Activated naive CD4-positive, alpha-beta T cell treated with anti-CD3 and anti-CD28 coated beads, Interleukin-2, amount 50 U/mL, for 72 hours (primary cell): ENCODE data around the gene B4GALNT3. TPM values are rescaled to one million over a fixed set of nuclear protein-coding genes. Genes with fewer than 3 reads are reported as not detected.
"Not testable (repeated sequence)": the region's sequence is repeated elsewhere in the genome, so short reads cannot be mapped to it uniquely, and the experiment has no call there.

Source experiments
- ATAC-seq, 2 donors: fragments of 150-1000 bp; cut with Tn5 transposase; 2 replicates each; pipeline ENCODE4 v1.10.0; 2021; ENCODE audit warnings: mild to moderate bottlenecking in 2 of 2, moderate library complexity in 2 of 2
- DNase-seq, 2 donors: peaks; one replicate each; pipeline ENCODE4 v3.0.0; 2021 to 2022; ENCODE audit warnings: low spot score in 2 of 2
- H3K27ac Mint-ChIP-seq, 2 donors: one replicate each; pipeline ENCODE4 v1.8.0; 2022; ENCODE audit warnings: mild to moderate bottlenecking in 2 of 2, mixed read lengths in 2 of 2
- H3K36me3 Mint-ChIP-seq, 2 donors: one replicate each; pipeline ENCODE4 v1.8.0; 2022; ENCODE audit warnings: mixed read lengths in 2 of 2
- H3K9me3 Mint-ChIP-seq, 2 donors: one replicate each; pipeline ENCODE4 v1.8.0; 2022; ENCODE audit warnings: mixed read lengths in 2 of 2
- total RNA-seq, 2 donors: library from RNA; stranded (reverse); gene quantifications; one replicate each; pipeline ENCODE4 v1.2.3, GENCODE V29; 2022

Gene B4GALNT3
- 1 to 10 TPM; 1.8 to 3.8 TPM for total RNA-seq

DNA sequence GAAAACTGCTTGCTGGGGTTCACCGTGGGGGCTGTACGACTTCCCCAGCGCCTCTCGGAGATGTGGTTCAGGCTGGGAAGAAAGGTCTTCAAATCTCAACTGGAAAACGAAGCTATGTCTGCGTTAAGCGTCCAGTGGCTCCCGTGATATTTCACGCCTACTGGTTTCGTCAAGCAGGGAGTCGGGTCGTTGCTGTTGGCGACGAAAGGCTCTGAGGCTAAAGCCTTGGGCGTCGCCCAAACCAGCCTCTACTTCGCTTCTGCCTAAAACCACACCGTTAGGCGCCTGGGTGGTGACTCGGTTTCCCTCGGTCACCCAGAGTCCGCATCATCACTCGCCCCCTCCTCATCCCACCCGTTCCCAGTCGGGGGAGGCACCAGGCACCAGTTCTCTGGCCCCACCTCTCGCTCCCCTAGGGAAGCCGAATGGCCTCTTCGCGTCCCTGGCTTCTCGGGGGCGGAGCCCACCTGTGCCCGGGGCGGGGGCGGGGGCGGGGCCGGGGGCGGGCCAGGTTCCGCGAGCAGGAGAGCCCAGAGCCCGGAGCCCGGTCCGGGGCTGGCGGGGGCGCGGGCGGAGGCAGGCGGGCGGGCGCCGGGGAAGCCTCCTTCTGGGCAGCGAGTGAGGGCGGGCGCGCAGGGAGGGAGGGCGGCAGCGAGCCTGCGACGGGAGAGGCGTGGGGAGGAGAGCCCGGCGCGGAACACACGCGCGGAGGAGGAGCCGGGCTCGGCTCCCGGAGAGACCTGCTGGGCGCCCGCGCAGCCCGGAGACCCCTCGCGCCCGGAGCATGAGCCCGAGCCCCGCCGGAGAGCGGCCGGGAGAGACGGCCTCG, at the start of gene B4GALNT3:
Gene B4GALNT3, plus strand, starts transcription at position 510 of the 829 bp plus-strand sequence. CDS start 438 bp downstream, outside the sequence.
- no peak within 1 kb of the TSS for H3K27ac Mint-ChIP-seq
- ATAC-seq, result peak; percentile 58 to 76
- peak in 1 of 2 donors; percentile 42 for DNase-seq
- H3K9me3 Mint-ChIP-seq, result no peaks in the 10 kb centered on the region
- peaks cover 0 to 6% of the 10 kb centered on the region in 2 donors for H3K36me3 Mint-ChIP-seq

DNA sequence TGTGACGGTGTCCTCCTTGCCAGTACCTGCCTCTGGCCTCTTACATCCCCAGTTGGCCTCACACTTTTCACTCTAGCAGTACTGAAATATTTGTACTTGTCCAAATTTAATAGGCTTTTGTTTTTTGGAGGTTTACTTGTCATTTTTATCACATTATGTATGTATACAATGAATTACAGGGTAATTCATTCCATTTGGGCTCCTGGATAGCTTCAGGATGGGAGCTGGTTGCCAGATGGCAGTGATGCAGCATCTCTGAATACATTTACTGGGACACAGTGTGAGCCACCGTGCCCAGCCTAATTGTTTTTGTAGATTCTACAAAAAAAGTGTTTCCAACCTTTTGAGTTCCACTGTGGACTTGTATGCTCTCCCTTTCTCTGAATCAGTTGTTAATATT, 44.9 kb upstream of the B4GALNT3 start:
- Mint-ChIP-seq H3K36me3 (peaks cover 15 to 16% of the 10 kb centered on the region in 2 donors), H3K9me3 (no peaks in the 10 kb centered on the region), H3K27ac (no peak overlapping the region)
- DNase-seq (no peak), ATAC-seq (peak in 1 of 2 donors; percentile 32)

DNA sequence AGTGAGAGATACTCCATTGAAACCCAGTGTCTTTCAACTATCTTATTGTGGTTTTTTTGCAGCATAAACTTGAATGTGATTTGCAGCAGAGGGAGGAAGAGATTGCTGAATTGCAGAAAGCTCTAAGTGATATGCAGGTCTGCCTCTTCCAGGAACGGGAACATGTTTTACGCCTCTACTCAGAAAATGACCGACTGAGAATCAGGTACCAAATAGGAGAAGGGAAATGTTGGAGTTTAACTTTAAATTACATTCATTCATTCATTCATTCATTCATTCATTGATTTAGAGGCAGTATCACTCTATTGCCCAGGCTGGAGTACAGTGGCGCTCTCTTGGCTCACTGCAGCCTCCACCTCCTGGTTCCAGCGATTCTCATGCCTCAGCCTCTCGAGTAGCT, 41.3 kb upstream of the B4GALNT3 start:
- Mint-ChIP-seq H3K9me3 (no peaks in the 10 kb centered on the region), H3K36me3 (peaks cover 13 to 22% of the 10 kb centered on the region in 2 donors), H3K27ac (no peak overlapping the region)
- ATAC-seq (no peak), DNase-seq (no peak)

DNA sequence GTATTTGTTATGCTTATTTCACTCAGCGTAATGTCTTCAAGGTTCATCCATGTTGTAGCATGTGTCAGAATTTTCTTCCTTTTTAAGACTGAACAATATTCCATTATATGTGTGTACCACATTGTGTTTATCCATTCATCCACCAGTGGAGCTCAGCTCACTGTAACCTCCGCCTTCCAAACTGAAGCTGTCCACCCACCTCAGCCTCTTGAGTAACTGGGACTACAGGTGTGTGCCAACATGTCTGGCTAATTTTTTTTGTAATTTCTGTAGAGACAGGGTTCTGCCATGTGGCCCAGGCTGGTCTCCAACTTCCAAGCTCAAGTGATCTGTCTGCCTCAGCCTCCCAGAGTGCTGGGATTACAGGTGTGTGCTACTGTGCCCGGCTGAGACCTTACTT, 37.2 kb upstream of the B4GALNT3 start:
- peaks cover 0 to 9% of the 10 kb centered on the region in 2 donors for H3K36me3 Mint-ChIP-seq
- no peak overlapping the region for H3K27ac Mint-ChIP-seq
- ATAC-seq (no peak), DNase-seq (no peak)
- H3K9me3 Mint-ChIP-seq, result no peaks in the 10 kb centered on the region

DNA sequence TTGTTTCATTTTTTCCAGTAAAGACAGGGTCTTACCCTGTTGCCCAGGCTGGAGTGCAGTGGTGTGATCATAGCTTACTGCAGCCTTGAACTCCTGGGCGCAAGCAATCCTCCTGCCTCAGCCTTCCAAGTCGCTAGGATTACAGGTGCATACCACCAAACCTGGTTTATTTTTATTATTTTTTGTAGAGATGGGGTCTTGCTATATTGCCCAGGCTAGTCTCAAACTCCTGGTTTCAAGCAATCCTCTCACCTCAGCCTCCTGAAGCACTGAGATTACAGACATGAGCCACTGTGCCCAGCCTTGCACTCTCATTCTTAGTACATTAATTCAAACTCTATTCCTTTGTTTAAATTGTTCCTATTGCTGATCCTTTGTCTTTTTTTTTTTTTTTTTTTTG, 24.0 kb upstream of the B4GALNT3 start:
- not testable (repeated sequence) for H3K36me3 Mint-ChIP-seq, ATAC-seq, DNase-seq, H3K9me3 Mint-ChIP-seq, H3K27ac Mint-ChIP-seq

DNA sequence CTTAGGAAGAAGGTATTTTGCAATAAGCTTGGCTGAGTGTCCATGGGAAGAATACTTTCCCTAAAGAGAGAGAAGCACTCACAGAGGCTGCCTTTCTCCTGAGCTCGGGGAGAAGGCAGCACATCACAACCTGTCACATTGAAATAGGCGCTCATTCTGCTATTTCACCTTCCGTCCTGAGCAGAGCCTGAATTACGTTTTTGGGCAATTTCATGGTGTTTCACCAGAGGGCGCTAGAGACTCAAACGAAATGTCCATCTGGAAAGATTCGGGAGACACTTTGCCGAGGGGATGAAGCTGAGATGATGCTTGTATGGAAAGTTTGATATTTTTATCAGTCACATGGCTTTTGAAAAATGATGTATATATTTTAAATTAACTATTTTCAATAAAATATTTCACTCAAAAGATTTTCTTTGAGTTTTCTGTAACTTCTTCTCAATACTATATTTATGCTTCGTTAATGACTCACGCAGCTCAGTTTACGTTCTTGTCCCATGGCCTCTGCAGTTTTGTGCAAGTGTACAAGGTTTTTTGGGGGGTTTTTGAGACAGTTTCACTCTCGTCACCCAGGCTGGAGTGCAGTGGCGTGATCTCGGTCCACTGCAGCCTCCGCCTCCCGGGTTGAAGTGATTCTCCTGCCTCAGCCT, 17.4 kb upstream of the B4GALNT3 start:
- no peaks in the 10 kb centered on the region for H3K36me3 Mint-ChIP-seq
- ATAC-seq (no peak), DNase-seq (peak in 1 of 2 donors; percentile 54)
- H3K9me3 Mint-ChIP-seq, result no peaks in the 10 kb centered on the region
- H3K27ac Mint-ChIP-seq, result no peak overlapping the region

DNA sequence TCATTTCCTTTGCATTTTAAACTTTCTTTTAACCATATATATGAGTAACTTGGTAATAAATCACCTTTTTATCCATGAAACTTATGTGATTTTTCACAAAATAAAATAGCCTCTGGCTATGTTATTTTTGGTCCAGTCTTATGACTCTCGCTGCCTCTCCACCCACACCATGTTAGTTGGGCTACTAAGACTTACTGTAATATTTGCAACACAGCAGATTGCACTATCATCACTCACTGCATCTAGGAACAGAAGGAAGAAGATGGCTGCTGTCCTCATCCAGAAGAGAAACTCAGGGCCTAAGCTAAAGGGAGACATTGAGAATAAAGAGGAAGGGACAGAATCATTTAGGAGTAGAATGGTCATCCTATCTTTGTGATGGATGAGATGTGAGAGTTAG, 12.6 kb upstream of the B4GALNT3 start:
- Mint-ChIP-seq H3K36me3 (no peaks in the 10 kb centered on the region), H3K27ac (no peak overlapping the region), H3K9me3 (no peaks in the 10 kb centered on the region)
- DNase-seq (no peak), ATAC-seq (no peak)

DNA sequence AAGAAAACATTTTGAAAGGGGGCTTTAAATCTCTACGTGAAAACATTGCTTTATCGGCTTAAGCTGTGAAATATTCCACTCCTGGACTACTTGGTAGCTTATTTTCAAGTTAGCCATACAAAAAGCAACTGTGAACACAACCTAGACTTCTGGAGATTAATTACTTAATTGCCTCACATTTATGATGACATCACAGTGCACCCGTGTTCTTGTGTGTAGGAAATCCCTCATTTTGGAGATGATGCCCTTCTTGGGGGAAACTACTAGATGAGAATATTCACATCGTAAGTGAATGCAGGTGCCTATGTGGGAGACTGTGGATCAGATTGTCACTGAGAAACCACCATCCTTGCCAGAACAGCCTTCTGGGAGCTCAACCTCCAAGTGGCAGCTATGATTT, 10.5 kb upstream of the B4GALNT3 start:
- Mint-ChIP-seq H3K9me3 (no peaks in the 10 kb centered on the region), H3K27ac (no peak overlapping the region), H3K36me3 (no peaks in the 10 kb centered on the region)
- no peak for DNase-seq
- ATAC-seq, result no peak

DNA sequence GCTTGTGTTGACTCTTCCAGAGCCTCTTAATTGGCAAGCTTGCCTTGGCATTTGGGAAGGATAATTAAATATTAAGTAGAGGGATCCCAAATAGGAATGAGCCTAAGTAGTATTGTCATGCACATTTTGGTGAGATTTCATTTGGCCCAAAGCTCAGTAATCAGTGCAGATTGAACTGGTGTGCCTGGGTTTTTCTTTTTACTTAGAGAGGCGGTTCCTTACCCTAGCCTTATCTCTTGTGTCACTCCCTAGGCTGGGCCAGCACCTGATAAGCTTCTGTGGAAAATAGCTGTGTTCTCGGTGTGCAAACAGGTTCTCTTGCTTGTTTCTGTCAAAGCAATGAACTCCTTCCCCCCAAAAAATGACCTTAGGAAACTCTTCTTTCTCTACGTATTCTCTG, 9.3 kb upstream of the B4GALNT3 start:
- DNase-seq (no peak), ATAC-seq (no peak)
- H3K9me3 Mint-ChIP-seq, result no peaks in the 10 kb centered on the region
- no peak overlapping the region for H3K27ac Mint-ChIP-seq
- H3K36me3 Mint-ChIP-seq, result no peaks in the 10 kb centered on the region

DNA sequence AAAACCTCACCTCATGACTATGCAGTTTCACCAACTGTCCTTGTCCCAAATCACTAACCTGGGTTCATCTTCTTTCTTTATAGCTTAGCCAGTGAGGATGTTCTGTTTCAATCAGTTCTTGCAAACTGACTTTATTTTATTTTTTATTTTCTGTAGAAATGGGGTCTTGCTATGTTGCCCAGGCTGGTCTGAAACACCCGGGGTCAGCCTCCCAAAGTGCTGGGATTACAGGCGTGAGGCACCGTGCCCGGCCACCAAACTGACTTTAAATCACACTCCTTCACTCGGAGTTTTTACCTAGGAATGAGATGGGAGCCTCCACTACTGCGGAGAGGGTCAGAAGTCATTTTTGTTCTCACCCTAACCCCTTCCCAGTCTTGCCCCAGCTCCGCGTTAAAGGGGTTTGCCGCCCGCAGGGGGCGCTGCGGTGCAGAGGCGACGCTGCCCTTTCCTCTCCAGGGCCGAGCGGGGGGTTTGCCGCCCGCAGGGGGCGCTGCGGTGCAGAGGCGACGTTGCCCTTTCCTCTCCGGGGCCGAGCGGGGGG, 7.0 kb upstream of the B4GALNT3 start:
- DNase-seq, result peak in 1 of 2 donors; percentile 94
- peak in 1 of 2 donors; percentile 83 for ATAC-seq

DNA sequence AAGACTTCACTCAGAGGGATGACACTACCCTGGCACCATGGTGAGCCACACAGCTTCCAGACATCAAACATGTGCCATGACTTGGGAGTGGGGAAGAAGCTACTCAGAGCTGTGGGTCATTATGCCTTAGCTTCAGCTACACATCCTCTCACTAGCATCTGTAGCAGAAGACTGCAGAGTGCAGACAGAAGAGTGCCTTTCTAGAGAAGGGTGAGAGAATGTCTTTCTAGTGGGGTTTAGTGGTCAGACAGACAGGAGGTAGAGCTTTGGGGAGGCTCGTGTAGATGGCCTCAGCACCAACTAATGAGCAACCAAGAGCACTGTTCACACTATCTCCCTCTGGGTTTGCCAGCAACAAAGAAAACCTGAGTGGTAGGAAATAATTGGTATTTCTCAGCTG, 4.9 kb upstream of the B4GALNT3 start:
- Mint-ChIP-seq H3K36me3 (no peaks in the 10 kb centered on the region), H3K9me3 (no peaks in the 10 kb centered on the region), H3K27ac (no peak overlapping the region)
- ATAC-seq (no peak), DNase-seq (no peak)

More for the DNA sequence above, 7.0 kb upstream of the B4GALNT3 start:
- no peak overlapping the region for H3K27ac Mint-ChIP-seq
- H3K36me3 Mint-ChIP-seq, result no peaks in the 10 kb centered on the region
- H3K9me3 Mint-ChIP-seq, result no peaks in the 10 kb centered on the region

DNA sequence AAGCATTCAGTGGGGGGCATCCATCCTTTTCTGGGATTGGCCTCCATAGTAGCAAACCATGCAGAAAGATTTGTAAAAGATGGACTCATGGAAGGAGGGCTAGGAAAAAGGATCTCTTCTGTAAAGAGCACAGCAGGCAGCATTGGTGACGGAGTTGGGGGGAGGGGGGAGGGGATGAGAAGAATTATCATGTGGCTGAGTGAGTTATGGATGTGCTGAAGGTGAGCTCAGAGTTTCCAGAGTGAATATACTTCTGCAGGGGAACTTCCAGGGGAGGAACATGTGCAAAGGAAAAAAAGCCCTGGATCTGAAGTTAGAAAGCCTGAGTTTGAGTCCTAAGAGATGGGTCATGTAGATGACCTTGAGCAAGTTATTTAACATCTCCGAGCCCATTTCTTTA, 3.9 kb upstream of the B4GALNT3 start:
- ATAC-seq (no peak), DNase-seq (no peak)
- H3K9me3 Mint-ChIP-seq, result no peaks in the 10 kb centered on the region
- peaks cover 0 to under 1% of the 10 kb centered on the region in 2 donors for H3K36me3 Mint-ChIP-seq
- H3K27ac Mint-ChIP-seq, result no peak overlapping the region

DNA sequence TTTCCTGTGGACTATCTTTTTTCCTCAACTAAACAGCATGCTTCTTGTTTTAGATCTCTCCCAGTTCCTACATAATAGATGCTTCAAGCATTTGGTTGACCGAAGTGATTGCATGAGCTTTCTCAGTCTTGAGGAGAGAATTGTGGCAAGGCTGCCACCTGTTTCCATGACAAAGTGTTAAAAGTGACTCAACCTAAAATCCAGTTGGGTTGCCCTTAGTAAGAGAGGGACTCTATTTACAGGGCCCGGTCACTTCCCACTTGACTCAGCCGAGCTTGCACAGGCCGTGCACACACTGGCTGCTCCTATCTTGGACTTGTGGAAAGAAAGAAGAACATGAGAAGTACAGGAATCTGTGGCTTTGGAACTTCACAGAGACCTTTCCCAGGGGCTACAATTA, 2.1 kb upstream of the B4GALNT3 start:
- H3K9me3 Mint-ChIP-seq, result no peaks in the 10 kb centered on the region
- no peak overlapping the region for H3K27ac Mint-ChIP-seq
- ATAC-seq (peak; percentile 23 to 39), DNase-seq (no peak)
- H3K36me3 Mint-ChIP-seq, result peaks cover 0 to 6% of the 10 kb centered on the region in 2 donors

DNA sequence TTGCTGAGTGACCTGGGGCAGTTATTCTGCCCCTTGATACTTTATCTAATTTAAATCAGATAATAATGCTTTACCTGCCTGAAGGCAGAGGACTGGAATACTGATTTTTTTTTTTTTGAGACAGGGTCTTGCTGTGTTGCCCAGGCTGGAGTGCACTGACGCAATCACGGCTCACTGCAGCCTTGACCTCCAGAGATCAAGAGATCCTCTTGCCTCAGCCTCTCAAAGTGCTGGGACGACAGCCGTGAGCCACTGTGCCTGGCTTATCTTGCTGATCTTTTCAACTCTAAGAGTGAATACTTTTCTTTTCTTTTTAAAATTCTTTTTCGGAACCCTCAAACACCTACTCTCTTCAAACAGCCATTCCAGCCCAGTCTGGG, 699 bp upstream of the B4GALNT3 start:
- H3K36me3 Mint-ChIP-seq, result peaks cover 0 to 6% of the 10 kb centered on the region in 2 donors
- DNase-seq, result no peak
- no peak overlapping the region for H3K27ac Mint-ChIP-seq
- ATAC-seq, result no peak
- H3K9me3 Mint-ChIP-seq, result no peaks in the 10 kb centered on the region

DNA sequence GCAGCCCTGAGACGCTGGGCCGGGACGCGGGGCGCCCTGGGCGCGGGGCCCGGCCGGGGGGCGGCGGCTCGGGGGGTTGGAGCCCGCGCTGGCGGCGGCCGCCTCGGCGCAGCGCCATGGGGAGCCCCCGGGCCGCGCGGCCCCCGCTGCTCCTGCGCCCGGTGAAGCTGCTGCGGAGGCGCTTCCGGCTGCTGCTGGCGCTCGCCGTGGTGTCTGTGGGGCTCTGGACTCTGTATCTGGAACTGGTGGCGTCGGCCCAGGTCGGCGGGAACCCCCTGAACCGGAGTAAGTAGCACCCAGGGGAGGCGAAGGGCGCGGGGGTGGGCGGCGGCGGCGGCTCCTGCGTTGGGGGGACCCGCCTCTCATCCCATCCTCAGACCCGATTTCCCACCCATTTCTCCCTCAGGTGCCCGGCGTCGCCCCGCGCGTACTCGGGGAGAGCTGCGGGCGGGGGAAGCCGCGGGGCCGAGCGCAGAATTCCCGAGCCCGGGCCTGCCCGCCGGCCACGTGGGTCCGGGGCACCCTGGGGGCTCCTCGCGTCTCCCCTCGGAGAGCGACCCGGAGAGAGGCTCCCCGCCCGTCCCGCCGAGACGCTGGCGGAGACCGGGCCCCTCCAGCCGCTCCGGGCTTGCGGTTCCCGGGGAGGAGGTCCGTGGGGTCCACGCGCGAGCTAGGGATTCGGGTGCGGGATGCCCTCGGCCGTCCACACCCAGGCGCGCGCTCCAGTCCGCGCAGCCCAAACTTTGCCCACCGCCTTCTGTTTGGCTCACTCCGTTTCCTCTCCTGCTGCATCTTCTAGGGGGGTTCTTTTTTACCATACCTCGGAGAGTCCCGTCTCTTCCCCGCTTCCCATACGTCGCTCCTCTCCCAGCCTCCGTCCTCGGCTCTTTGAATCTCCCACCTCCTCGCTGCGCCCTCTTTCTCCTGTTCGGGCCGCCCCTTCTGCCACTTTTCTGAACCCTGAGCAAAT, 807 bp downstream of the B4GALNT3 start:
- Mint-ChIP-seq H3K27ac (no peak overlapping the region), H3K36me3 (peaks cover 0 to 6% of the 10 kb centered on the region in 2 donors), H3K9me3 (no peaks in the 10 kb centered on the region)
- peak; percentile 70 to 72 for ATAC-seq
- DNase-seq, result peak in 1 of 2 donors; percentile 41

DNA sequence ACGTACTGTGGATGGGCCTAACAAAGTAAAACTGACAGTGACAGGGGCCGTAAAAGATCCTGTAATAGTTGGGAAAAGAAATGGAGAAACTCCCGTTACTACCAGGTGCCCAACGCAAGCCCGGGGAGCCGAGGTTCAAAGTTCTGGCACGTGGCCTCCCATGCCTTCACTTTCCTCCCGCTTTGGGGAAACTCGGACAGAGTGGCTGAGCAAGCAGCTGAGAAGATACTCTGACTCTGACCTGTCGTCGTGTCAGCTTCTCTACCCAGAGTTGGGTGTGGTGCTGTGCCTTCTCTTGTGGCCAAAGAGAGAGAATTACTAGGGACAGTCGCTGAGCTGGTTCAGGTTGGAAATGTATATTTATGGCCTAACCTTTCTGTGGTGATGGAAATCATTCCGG, 1.7 kb downstream of the B4GALNT3 start:
- no peaks in the 10 kb centered on the region for H3K9me3 Mint-ChIP-seq
- H3K27ac Mint-ChIP-seq, result no peak overlapping the region
- peaks cover 0 to 6% of the 10 kb centered on the region in 2 donors for H3K36me3 Mint-ChIP-seq
- ATAC-seq (no peak), DNase-seq (no peak)
